NCI-H774 (cell line): ENCODE results near the gene SLC36A4.
"Not testable (repeated sequence)": the region's sequence is repeated elsewhere in the genome, so short reads cannot be mapped to it uniquely, and the experiment has no call there.

Experiments used
- DNase-seq: peaks from one replicate; lab custom pipeline; 2025; lab: John Stamatoyannopoulos, UW

The SLC36A4 gene

DNA sequence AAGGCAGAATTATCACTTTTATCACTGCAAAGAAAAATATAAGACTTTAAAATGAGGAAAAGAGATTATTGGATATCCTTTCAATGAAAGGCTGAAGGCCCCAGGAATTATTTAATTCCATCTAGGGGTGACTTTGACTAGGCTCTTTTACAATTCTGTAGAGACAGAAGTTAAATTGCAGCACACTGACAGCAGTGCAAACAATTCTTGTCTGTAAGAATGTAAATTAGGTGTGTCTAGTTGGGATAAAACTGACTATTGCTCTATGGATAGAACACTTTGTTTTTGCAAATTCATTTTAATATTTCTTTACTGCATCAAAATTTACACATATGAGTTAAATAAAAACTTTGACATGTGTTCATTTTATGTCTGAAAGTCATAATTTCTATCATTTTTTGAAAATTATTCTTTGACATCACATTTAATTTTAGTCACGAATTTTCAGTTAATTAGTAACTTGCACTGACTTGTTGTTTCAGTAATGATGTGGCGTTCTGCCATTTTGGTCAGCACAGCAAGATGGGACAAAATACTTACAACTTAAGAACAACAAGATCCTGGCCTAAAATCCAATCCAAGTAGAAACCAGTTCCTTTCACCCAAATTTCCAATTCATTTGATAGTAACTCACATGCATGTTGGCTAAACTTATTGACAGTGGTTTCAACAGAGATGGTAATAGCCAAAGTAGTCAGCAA lies 75.1 kb downstream of the SLC36A4 start:
- DNase-seq: no peak

DNA sequence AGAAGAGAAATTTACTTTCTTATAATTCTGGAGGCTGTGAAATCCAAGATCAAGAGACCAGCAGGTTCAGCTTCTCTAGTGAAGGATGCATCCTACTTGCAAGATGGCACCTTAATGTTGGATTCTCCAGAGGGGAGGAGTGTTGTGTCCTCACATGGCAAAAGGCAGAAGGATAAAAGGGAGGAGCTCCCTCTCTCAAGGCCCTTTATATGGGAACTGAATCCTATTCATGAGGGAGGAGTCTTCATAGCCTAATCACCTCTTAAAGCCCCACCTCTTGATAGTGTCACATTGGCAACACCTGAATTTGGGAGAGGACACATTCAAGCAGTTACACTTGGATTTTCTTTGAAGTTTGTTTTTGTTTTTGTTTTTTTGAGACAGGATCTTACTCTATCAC lies 79.5 kb downstream of the SLC36A4 start:
- no peak for DNase-seq

DNA sequence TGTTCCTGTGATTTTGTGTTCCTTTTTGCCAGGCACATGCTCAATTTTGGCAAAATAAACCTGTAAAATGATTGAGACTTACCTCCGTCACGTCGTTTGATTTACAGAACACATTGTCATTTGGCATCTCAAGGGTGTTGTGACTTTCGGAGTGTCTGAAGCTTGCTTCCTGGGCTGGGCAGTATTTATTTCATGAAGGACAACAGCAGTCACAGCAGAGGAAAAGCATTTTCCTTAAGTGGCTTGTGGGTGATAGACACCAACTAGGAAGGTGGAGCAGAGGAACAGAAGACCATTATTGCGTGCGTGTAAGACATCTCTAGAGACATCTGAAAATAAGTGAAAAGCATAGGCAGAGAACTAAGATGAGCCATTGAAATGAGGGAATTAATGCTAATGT lies 80.2 kb downstream of the SLC36A4 start:
- no peak for DNase-seq

DNA sequence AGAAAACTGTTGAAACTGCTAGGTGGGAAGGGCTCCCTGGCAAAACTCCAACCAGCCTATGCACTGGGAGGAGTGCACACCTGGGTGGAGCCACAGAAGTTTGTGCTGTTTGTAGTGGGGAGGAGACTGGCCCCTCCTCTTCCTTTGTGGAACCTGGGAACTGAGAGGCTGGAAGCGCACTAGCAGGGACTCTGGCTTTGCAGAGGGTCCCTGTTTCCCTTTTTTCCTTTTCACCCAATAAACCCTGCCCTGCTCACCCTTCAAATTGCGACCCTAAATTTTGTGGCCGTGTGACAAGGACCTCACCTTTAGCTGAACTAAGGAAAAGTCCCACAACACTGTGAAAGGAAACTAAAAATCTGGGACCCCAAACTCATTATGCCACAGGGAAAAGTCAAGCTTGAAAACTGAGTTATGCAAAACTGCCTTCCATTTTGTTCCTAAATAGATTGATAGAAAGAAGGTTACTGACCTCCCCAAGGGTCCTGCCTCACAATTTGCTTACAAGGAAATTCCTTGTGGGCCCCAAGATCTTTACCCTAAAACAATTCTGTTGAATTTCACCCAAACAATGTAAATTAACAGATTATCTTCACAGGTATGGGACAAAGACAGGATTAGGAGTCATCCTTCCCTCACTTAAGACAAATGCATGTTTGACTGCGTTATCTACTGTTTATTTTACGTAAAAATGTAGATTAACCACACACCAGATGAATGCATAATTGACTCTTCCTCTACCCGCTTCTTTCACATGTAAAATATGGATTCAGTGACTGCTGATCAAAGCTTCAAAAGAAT lies 81.0 kb downstream of the SLC36A4 start:
- DNase-seq: no peak

DNA sequence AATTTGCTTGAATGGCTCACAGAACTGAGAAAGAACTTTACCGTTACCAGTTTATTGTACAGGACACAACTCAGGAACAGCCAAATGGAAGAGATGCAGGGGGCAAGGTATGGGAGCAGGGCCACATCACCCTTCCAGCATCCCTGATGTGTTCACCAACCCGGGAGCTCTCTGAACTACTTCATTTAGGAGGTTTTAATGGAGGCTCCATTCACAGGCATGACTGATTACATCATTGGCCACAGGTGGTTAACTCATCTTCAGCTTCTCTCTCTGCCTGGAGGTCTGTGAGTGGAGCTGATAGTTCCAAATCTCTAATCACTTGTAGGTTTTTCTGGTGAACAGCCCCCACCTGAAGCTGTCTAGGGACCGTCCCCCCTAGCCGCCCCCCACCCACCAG lies 83.5 kb downstream of the SLC36A4 start:
- DNase-seq: no peak

DNA sequence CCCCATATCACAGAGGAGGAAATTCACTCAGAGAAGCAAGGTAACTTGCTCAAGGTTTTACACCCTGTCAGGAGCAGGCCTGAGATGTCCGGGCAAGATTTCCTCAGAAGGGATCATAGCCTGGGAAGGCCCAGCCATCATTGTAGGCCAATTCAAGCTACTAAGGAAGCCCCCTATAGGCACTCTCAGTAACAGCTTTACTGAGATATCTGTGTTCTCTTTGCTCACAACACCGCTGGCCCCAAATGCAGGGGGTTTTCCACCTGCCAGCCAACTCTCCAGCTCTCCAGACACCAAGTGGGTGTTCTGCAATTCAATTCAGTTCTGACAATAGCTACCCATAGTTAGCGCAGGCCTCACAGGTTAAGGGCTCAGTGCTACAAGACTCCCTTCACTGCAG lies 84.0 kb downstream of the SLC36A4 start:
- DNase-seq: no peak

DNA sequence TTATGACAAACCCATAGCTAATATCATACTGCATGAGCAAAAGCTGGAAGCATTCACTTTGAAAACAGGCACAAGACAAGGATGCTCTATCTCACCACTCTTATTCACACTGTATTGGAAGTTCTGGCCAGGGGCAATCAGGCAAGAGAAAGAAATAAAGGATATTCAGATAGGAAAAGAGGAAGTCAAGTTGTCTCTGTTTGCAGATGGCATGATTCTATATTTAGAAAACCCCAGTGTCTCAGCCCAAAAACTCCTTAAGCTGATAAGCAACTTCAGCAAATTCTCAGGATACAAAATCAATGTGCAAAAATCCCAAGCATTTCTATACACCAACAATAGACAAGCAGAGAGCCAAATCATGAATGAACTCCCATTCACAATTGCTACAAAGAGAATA lies 86.6 kb downstream of the SLC36A4 start:
- DNase-seq: not testable (repeated sequence)

DNA sequence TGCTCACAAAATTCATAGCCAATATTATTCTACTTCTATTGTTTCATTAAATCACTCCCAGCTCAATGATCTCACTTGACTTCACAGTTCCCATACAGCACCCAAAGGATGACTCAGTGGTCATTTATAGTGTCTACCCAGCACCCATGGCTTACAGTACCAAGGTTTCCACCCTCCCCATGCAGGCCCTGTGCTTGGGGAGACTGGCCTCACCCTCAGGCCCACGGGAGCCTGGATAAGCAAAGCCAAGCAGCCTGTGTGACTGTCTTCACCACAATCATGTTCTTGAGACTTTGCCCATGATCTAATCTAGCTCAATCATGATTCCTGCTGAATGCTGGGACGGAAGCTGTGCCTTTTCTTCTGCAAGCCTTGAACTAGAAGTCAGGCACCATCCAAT lies 97.6 kb downstream of the SLC36A4 start:
- no peak for DNase-seq

DNA sequence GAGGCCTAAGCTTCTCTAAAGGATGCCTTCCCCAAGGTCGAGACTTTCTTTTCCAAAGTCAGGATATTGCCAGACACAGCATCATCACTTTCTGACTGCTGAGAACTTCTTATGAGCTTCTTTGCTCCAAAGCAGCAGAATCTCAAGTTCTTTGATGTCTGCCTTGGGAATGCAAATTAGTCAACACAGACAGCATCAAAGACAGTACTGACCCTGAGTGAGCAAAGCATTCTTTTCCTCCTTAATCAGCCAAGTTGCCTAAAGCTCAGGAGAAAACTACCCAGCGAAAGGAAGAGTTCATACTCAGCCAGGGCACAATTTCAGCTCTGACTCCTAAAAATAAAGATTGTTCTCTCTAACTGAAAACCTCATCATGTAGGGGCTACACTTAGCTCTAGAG lies 98.0 kb downstream of the SLC36A4 start:
- no peak for DNase-seq
